K562 (cell line): ENCODE measurements around the gene TMEM200A. TPM values are rescaled to one million over a fixed set of nuclear protein-coding genes. Genes with fewer than 3 reads are reported as not detected.
A peak's percentile ranks its signal among the peaks of the same experiment; 100 is the strongest.

Experiments used
- ATAC-seq: fragments of 200-7000 bp; cut with Tn5 transposase; 3 replicates; pipeline ENCODE4 v1.9.1; 2020; ENCODE audit warnings: moderate library complexity
- BruUV-seq: library from RNA; stranded (reverse); fragments of 400-500 nt; replicated peaks from 2 replicates; lab custom pipeline; 2021; lab: Mats Ljungman, UMichigan
- CTCF ChIA-PET: fragments of 300-600 bp; formaldehyde crosslinking; extraction: SDS; loops from one replicate; lab custom pipeline; 2021; ENCODE audit warnings: low intra/inter-chr PET ratio; lab: Yijun Ruan, JAX
- POLR2A ChIA-PET: fragments of 300-600, 350-650 bp; sonication (Branson Sonifier 250); formaldehyde crosslinking; extraction: SDS; loops from one replicate; lab custom pipeline; 2021; ENCODE audit warnings: antibody characterized with exemption, inconsistent platforms; lab: Yijun Ruan, JAX
- DNase-seq, 4 experiments: peaks; one replicate each; pipeline versions ENCODE4 v3.0.0 to v3.0.0-alpha.2; 2011 to 2018; ENCODE audit warnings: low spot score in 3 of 4, mixed read lengths in 3 of 4; ENCODE audit errors: extremely low read depth in 1 of 4
- FAIRE-seq: peaks from 2 replicates; lab custom pipeline; 2011; peaks lifted over from hg19 to GRCh38; lab: Jason Lieb, UNC
- H2AFZ ChIP-seq: 2 replicates; pipeline ENCODE4 v1.6.0; 2011; ENCODE audit warnings: low read depth, low read length, control low read depth, inconsistent platforms
- H3K27ac ChIP-seq: fragments of 200-600 bp; 3 replicates; pipeline ENCODE4 v1.8.0; 2011; ENCODE audit warnings: low read depth, mild to moderate bottlenecking, control low read depth, inconsistent platforms, low read length, moderate library complexity, mixed read lengths; ENCODE audit errors: extremely low read depth
- H3K27me3 ChIP-seq, 2 experiments: fragments of 300-600 bp in 1 of 2; 2 replicates in 1 of 2; 3 replicates in 1 of 2; pipeline versions ENCODE4 v1.6.0 to v1.8.0; 2011; ENCODE audit warnings: inconsistent platforms in 2 of 2, low read length in 2 of 2, mild to moderate bottlenecking in 1 of 2, mixed read lengths in 1 of 2, moderate library complexity in 1 of 2; ENCODE audit not compliant: control insufficient read depth in 2 of 2, insufficient read depth in 2 of 2
- H3K36me3 ChIP-seq: fragments of 300-600 bp; 3 replicates; pipeline ENCODE4 v1.8.0; 2011; ENCODE audit warnings: mild to moderate bottlenecking, low read length, inconsistent platforms; ENCODE audit not compliant: control insufficient read depth, insufficient read depth
- H3K4me1 ChIP-seq, 2 experiments: fragments of 200-600 bp in 1 of 2; replicated peaks in 1 of 2; 2 replicates in 1 of 2; 3 replicates in 1 of 2; pipeline versions ENCODE4 v1.5.1 to v1.8.0; 2011; ENCODE audit warnings: inconsistent platforms in 2 of 2, low read length in 2 of 2, mild to moderate bottlenecking in 1 of 2, mixed read lengths in 1 of 2, moderate library complexity in 1 of 2; ENCODE audit not compliant: control insufficient read depth in 2 of 2, insufficient read depth in 2 of 2
- H3K4me2 ChIP-seq: 2 replicates; pipeline ENCODE4 v1.6.1; 2011; ENCODE audit warnings: low read length, control low read depth, inconsistent platforms, mixed read lengths; ENCODE audit not compliant: insufficient read depth
- H3K4me3 ChIP-seq: fragments of 200-600 bp; sonication (generic), shearing (Covaris generic); 2 replicates; pipeline ENCODE4 v1.5.1; 2016; ENCODE audit warnings: control low read depth, inconsistent platforms
- H3K79me2 ChIP-seq: fragments of 200-600 bp; 3 replicates; pipeline ENCODE4 v1.8.0; 2011; ENCODE audit warnings: low read length, inconsistent platforms; ENCODE audit not compliant: control insufficient read depth, insufficient read depth
- H3K9ac ChIP-seq, 2 experiments: 2 replicates each; pipeline versions ENCODE4 v1.6.0 to v1.6.1; 2011; ENCODE audit warnings: low read depth in 2 of 2, low read length in 2 of 2, control low read depth in 1 of 2, inconsistent platforms in 1 of 2, mild to moderate bottlenecking in 1 of 2, mixed read lengths in 1 of 2; ENCODE audit not compliant: insufficient read depth in 1 of 2
- H3K9me1 ChIP-seq: one replicate; pipeline ENCODE4 v1.6.0; 2011; ENCODE audit warnings: inconsistent platforms, mild to moderate bottlenecking, low read length, moderate library complexity; ENCODE audit not compliant: control insufficient read depth, insufficient read depth
- H3K9me3 ChIP-seq: replicated peaks from 2 replicates; pipeline ENCODE4 v1.5.1; 2011; ENCODE audit warnings: low read depth, low read length, inconsistent platforms; ENCODE audit not compliant: control insufficient read depth, insufficient read depth
- H4K20me1 ChIP-seq: replicated peaks from 2 replicates; pipeline ENCODE4 v1.6.1; 2011; ENCODE audit warnings: low read length, inconsistent platforms, mixed read lengths; ENCODE audit not compliant: control insufficient read depth, insufficient read depth
- ARNT ChIP-seq, 2 experiments: fragments of 450-650 bp; IDR thresholded peaks; 2 replicates each; pipeline ENCODE4 v1.6.1; 2016; ENCODE audit warnings: mild to moderate bottlenecking in 1 of 2
- BRF1 ChIP-seq: IDR thresholded peaks from 3 replicates; pipeline ENCODE4 v1.6.1; 2011; ENCODE audit warnings: borderline replicate concordance, mild to moderate bottlenecking; ENCODE audit not compliant: insufficient read length; ENCODE audit errors: extremely low read depth
- CTCFL ChIP-seq: IDR thresholded peaks from 2 replicates; pipeline ENCODE4 v1.6.1; 2011; ENCODE audit warnings: borderline replicate concordance, low read depth, mild to moderate bottlenecking, moderate library complexity, low read length; ENCODE audit not compliant: insufficient read depth, poor library complexity, severe bottlenecking
- DEAF1 ChIP-seq: fragments of 450-650 bp; formaldehyde crosslinking; IDR thresholded peaks from 2 replicates; pipeline ENCODE4 v1.4.0; 2020; ENCODE audit warnings: mild to moderate bottlenecking, moderate library complexity
- EHMT2 ChIP-seq: fragments of 450-650 bp; IDR thresholded peaks from 2 replicates; pipeline ENCODE4 v1.6.1; 2018; ENCODE audit warnings: antibody characterized with exemption
- ESRRB ChIP-seq: fragments of 250-450 bp; sonication (Bioruptor Pico); IDR thresholded peaks from 2 replicates; pipeline ENCODE4 v1.5.0; 2020; ENCODE audit warnings: mild to moderate bottlenecking, moderate library complexity, borderline replicate concordance
- HDAC3 ChIP-seq: fragments of 450-650 bp; IDR thresholded peaks from 2 replicates; pipeline ENCODE4 v1.6.1; 2018; ENCODE audit warnings: borderline replicate concordance, mild to moderate bottlenecking, moderate library complexity; ENCODE audit not compliant: partially characterized antibody
- RAD21 ChIP-seq, 2 experiments: fragments of 250-450 bp in 1 of 2; fragments of 450-650 bp in 1 of 2; sonication (Bioruptor Pico) in 1 of 2; formaldehyde crosslinking in 1 of 2; IDR thresholded peaks in 1 of 2; conservative IDR thresholded peaks in 1 of 2; 2 replicates each; pipeline versions ENCODE4 v1.4.0 to v1.8.0; 2020 to 2022; ENCODE audit warnings: mild to moderate bottlenecking in 2 of 2, moderate library complexity in 1 of 2
- SMAD1 ChIP-seq: fragments of 150-350 bp; IDR thresholded peaks from 2 replicates; pipeline ENCODE4 v1.6.1; 2014; ENCODE audit warnings: low read length, low read depth; ENCODE audit not compliant: partially characterized antibody
- SMC3 ChIP-seq: conservative IDR thresholded peaks from 2 replicates; pipeline ENCODE4 v1.6.1; 2011; ENCODE audit warnings: low read depth, low read length, improper control_type of control experiment; ENCODE audit not compliant: insufficient read depth
- SREBF2 ChIP-seq: sonication (generic); formaldehyde crosslinking; IDR thresholded peaks from 2 replicates; pipeline ENCODE4 v1.4.0; 2020; ENCODE audit warnings: mild to moderate bottlenecking, missing genetic modification reagents
- STAT5B ChIP-seq: fragments of 250-450 bp; sonication (Bioruptor Pico); IDR thresholded peaks from 2 replicates; pipeline ENCODE4 v1.8.0; 2021; ENCODE audit warnings: mild to moderate bottlenecking, inconsistent platforms
- TRIM25 ChIP-seq: fragments of 450-650 bp; IDR thresholded peaks from 2 replicates; pipeline ENCODE4 v1.7.0; 2016; ENCODE audit warnings: borderline replicate concordance
- ZNF655 ChIP-seq: fragments of 250-450 bp; sonication (Bioruptor Pico); IDR thresholded peaks from 2 replicates; pipeline ENCODE4 v1.5.0; 2021
- WGBS: fragments of 100-300 bp; shearing (Covaris generic); methylation state at CpG from one replicate; pipeline ENCODE4 v1.1.6; 2016; ENCODE audit warnings: low coverage, mixed read lengths; ENCODE audit not compliant: insufficient coverage; ENCODE audit errors: missing lambda C conversion rate; 5-methylcytosine and 5-hydroxymethylcytosine counted together
- in situ Hi-C: fragments of 300-500 bp; cut with MboI; formaldehyde crosslinking; loops from 4 replicates; pipeline ENCODE4 v1.15.0; 2018; ENCODE audit warnings: inconsistent platforms, mixed read lengths
- intact Hi-C: fragments of 100-400 bp; cut with micrococcal nuclease; formaldehyde crosslinking; loops from 2 replicates; pipeline ENCODE4 v1.14.2; 2022
- polyA plus RNA-seq, 8 experiments: library from polyadenylated mRNA; depleted of rRNA in 4 of 8; stranded (reverse) in 5 of 8; unstranded in 3 of 8; fragments of >200 nt; fragmentation: Nextera tagmentation in 2 of 8; fragmentation: Illumina TruSeq in 1 of 8; extraction: Ambion mirVana in 2 of 8; extraction: Trizol in 1 of 8; gene quantifications; 2 replicates each; pipeline versions ENCODE4 v1.2.1 to v1.2.3, GENCODE V29; 2011 to 2014; ENCODE audit warnings: inconsistent platforms in 1 of 8, missing spikeins in 1 of 8
- total RNA-seq, 7 experiments: library from RNA; depleted of rRNA in 6 of 7; stranded (reverse); fragments of >200 nt in 6 of 7; fragmentation: Illumina TruSeq in 2 of 7; extraction: Trizol in 2 of 7; gene quantifications; 2 replicates each; pipeline versions ENCODE4 v1.2.1 to v1.2.3, GENCODE V29; 2011 to 2021; ENCODE audit warnings: low replicate concordance in 1 of 7

The TMEM200A gene
- total and polyA plus RNA-seq, 9 of the 15 experiments (the other 6 are each of a cell fraction or from before 2014, with no cell fraction given), result 0.04 TPM; not detected in 8

GRCh38 chr6:130322673-130323268 lies 43.0 kb upstream of the TMEM200A start:
- intact Hi-C loops (loop anchor here (2.0 to 10.0 kb wide), 5 partner anchors 376 to 1212 kb away; no protein-coding TSS in a partner anchor), in situ Hi-C loops (no loop called here)
- Histone ChIP-seq H3K9me3 (no peaks in the 10 kb centered on the region), H3K9ac (no peak overlapping the region), H3K9me1 (no peaks in the 10 kb centered on the region), H4K20me1 (no peaks in the 10 kb centered on the region), H3K4me2 (no peak overlapping the region), H2AFZ (no peak overlapping the region), H3K4me1 (no peaks in the 10 kb centered on the region), H3K79me2 (no peaks in the 10 kb centered on the region), H3K27ac (no peak overlapping the region), H3K4me3 (no peak overlapping the region), H3K36me3 (no peaks in the 10 kb centered on the region), H3K27me3 (no peaks in the 10 kb centered on the region)
- ChIA-PET POLR2A (no interaction called here), CTCF (interaction anchor here (1.1 to 1.4 kb wide), 3 partner anchors 375 to 549 kb away, joined by 3 to 7 read pairs (median 6); no protein-coding TSS in a partner anchor)
- ATAC-seq (peak; percentile 80), FAIRE-seq (peak; percentile 86), DNase-seq (peak; percentile 9 to 62 (median 30))
- no TSS peak for BruUV-seq
- WGBS, result 0% methylated on average over 3 of the region's 3 CpGs
- TF ChIP-seq ARNT (IDR thresholded peaks at IDR 0.05) (no peak), HDAC3 (no peak), RAD21 (CRISPR knock-in tag; conservative IDR thresholded peaks at IDR 0.05 in 1 of 2, IDR thresholded peaks at IDR 0.05 in 1 of 2) (peak; percentile 89), CTCFL (peak; percentile 12), TRIM25 (no peak), BRF1 (no peak), SREBF2 (no peak), SMAD1 (no peak), ESRRB (CRISPR knock-in tag) (no peak), STAT5B (CRISPR knock-in tag) (no peak), SMC3 (peak; percentile 65), ZNF655 (no peak), DEAF1 (CRISPR knock-in tag) (peak; percentile 87), EHMT2 (no peak)
